RPMI8226 (cell line): Measurements from ENCODE around the gene ZRSR2.
"Not testable (repeated sequence)": the region's sequence is repeated elsewhere in the genome, so short reads cannot be mapped to it uniquely, and the experiment has no call there.

Experiments used
- DNase-seq: peaks from one replicate; pipeline ENCODE4 v3.0.0-alpha.2; 2015

The ZRSR2 gene

GRCh38 chrX:15804563-15804962 is 14.3 kb downstream of the ZRSR2 start:
- DNase-seq, result no peak

- DNase-seq, result no peak
These were observed 18.0 kb downstream of the ZRSR2 start for GRCh38 chrX:15808254-15808653.

DNA sequence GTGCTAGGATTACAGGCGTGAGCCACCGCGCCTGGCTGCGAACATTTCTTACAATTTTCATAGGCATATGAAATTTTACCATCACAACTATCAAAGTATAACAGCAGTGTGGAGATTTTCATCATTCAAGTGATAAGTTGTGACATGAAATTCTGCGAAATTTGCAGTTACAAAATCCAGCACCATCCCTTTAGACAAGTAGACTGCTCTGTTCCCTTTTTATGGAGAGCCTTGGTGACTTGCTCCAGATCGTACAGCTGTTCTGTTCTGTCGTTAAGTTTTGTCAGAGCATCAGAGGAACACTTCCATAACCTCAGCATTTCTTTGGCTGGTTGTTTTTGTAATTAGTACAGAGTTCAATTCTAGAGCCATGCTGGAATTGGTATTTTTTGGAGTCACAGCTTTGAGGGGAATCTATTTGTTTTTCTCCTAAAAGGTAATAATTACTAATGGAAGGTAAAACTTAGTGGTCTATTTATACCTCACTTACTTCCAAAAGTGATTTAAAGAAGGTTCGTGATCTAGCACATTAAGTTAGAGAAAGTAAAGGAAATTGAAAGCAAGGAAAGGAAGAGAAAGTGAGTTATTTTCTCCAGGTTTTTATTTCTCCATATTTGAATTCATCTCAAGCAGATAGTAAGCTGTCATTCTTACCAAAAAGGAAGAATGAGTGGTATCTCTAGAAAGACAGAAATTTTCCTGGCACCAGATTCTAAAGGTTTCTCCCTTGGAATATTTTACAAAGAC is 22.1 kb downstream of the ZRSR2 start:
- DNase-seq, result no peak

GRCh38 chrX:15813416-15813815 is 23.1 kb downstream of the ZRSR2 start:
- DNase-seq, result no peak

- DNase-seq, result no peak
These were observed 24.6 kb downstream of the ZRSR2 start for GRCh38 chrX:15814771-15815365.

DNA sequence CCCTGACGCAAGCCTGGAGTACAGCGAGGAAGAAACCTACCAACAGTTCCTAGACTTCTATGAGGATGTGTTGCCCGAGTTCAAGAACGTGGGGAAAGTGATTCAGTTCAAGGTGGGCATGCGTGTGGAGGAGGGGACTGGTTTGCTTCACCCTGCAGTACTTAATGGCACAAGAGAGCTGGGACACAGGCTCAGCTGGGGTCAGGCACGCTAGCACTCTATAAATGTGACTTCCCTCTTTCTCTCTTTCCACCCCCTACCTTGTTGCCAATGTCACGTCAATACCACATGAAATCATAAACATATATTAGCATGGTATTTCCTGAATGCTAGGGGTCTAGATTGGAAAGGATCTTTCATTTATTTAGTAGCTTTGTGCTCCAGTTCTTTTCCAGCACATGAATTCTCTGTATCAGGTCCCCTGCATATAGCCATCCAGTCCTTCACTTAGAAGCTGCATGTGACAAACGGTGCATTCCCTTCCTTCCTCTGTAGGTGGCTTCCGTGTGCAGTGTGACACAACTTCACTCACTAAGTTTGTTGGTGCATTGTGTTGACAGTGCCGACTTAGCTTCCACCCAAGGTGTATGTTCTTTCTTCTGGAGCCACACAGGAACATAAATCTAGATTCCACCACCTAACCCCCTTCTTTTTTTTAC is 25.6 kb downstream of the ZRSR2 start:
- no peak for DNase-seq

GRCh38 chrX:15816438-15816809 is 26.1 kb downstream of the ZRSR2 start:
- DNase-seq, result no peak

DNA sequence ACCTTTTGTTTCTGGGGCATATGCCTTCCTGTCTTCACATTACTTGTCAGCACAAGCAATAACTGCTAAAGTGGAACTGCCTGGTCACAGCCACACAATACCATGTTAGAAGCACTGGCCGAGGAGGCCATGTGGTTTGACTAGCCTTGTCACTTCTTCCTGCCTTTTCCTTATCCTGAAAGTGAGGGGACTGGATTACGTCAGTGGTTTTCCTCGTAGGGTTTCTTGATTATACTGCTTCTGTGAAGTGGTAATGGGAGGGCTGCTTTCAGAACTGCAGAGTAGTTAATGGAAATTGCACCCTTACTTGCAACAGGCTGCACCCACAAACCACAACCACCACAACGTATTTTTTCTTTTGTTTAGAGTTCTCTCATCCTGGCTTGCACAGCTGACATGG is 26.6 kb downstream of the ZRSR2 start:
- no peak for DNase-seq

GRCh38 chrX:15820106-15821073 is 30.1 kb downstream of the ZRSR2 start:
- DNase-seq, result no peak

- DNase-seq, result no peak
These were observed 32.6 kb downstream of the ZRSR2 start for GRCh38 chrX:15822922-15823321.

DNA sequence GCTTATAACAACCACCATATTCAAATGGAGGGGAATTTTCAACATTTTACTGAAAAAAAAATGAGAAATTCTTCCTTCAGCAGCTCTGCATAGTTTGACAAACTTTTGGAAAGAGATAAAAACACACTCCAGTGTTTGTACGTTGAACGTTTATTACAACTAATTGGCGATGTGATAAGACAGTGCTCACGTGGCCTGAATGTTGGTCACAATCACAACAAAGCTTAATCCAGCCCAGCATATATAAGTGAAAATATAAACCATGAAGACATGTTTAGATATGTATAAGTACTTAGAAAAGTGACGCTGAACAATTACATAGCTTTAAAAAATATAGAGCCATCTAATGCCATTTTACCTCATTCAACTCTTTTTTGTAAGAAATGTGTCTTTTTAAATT is 35.7 kb downstream of the ZRSR2 start:
- no peak for DNase-seq

- no peak for DNase-seq
These were observed 38.9 kb downstream of the ZRSR2 start for GRCh38 chrX:15829217-15829616.

GRCh38 chrX:15831347-15831746 is 41.1 kb downstream of the ZRSR2 start:
- not testable (repeated sequence) for DNase-seq

- no peak for DNase-seq
These were observed 43.8 kb downstream of the ZRSR2 start for GRCh38 chrX:15834053-15834452.

GRCh38 chrX:15834827-15835595 is 44.7 kb downstream of the ZRSR2 start:
- no peak for DNase-seq

GRCh38 chrX:15838017-15838416 is 47.7 kb downstream of the ZRSR2 start:
- peak; percentile 10 for DNase-seq

DNA sequence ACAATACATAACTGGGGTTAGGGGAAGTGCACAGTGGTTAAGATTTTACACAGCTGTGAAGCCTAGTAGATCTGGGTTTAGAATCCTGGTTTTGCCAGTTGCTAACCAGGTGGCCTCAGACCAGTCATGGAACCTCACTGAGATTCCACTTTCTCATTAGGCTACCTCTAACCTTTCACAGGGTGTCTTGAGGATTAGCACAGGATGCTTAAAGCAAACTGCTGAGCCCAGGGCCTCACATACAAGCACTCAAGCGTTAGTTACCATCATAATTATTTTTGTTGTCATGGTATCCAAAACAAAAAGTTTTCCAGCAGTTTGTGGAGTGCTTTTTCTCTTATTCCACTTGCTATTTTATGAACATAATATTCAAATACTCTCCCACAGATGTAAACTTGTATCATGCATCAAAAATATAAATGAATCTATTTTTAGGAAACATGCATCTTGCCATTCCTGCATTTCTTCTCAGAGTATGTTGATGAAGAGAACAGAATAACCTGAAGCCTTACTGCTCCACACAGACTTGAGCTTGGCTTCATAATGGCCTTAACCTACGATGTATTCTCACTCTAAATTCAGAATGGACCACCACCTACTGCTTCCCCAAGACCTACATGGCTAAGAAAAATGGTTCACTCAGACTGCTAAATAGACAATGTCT is 51.7 kb downstream of the ZRSR2 start:
- no peak for DNase-seq

DNA sequence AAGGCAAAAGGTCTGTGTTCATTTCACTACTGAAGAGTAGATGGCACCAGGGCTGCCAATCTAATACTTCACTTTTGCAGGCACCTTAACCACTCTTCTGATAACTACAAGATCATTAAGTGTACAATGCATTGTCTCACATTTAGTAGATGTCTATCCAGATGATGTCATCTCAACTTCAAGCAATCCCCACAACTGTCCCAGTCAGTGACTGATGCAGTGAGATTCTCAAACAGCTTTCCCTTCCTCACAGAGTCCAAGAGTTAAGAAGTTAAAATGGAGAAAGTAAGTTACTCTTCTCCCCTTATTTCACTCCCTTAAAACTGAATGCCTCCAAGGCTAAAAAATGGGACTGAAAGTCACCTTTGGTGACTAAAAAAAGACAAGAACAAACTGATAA is 53.7 kb downstream of the ZRSR2 start:
- DNase-seq, result no peak

DNA sequence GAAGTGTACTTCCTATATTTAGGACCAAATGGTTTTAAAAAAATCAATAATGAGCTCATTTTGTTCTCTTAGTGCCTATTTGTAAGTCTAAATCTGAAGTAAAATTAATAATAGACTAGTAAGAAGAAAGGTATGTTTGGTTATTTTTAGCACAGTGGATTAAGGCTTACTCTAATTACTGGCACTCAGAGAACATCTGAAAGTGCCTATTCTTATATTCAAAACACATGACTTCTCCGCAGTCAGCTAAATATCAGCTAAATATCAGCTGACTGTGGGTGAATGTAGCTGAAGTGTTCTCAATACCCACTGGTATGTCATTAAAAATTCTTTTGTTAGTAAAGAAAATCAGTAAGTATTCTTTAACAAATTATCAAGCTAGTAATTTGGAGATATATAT is 58.3 kb downstream of the ZRSR2 start:
- DNase-seq, result peak; percentile 4

DNA sequence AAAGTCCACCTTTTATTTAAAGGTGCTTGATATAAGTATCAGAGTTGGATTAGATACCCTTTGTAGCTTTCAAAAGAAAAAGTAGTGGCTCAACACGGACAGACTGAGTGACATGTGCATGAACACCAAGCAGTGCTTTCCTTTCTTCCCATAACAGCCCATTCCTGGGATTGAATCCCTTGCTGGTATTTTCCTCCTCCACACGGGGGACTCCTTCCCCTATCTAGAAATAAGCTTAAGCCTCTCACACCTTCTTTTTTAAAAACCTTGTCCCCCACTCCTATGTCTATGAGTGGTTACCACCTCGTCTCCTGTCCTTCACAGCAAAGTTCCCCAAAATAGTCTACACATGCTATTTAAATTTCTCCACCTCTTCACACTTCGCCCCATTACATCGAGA is 59.3 kb downstream of the ZRSR2 start:
- DNase-seq, result no peak

GRCh38 chrX:15853586-15854079 is 63.3 kb downstream of the ZRSR2 start:
- DNase-seq, result peak; percentile 9
